SJCRH30 (cell line): Measurements from ENCODE around the gene SYNC. TPM values are rescaled to one million over a fixed set of nuclear protein-coding genes. Genes with fewer than 3 reads are reported as not detected.
"Not testable (repeated sequence)": the region's sequence is repeated elsewhere in the genome, so short reads cannot be mapped to it uniquely, and the experiment has no call there.

Source experiments
- DNase-seq, 2 experiments: peaks; one replicate each; pipeline ENCODE4 v3.0.0-alpha.2; 2015 to 2020
- H3K27ac ChIP-seq: fragments of 250-450 bp; sonication (Bioruptor Pico); 2 replicates; pipeline ENCODE4 v1.5.1; 2020; ENCODE audit warnings: mild to moderate bottlenecking, moderate library complexity
- H3K27me3 ChIP-seq: fragments of 250-450 bp; sonication (Bioruptor Pico); 2 replicates; pipeline ENCODE4 v1.5.1; 2020; ENCODE audit warnings: mild to moderate bottlenecking, moderate library complexity
- H3K36me3 ChIP-seq: fragments of 250-450 bp; sonication (Bioruptor Pico); 2 replicates; pipeline ENCODE4 v1.5.1; 2020; ENCODE audit warnings: mild to moderate bottlenecking, moderate library complexity
- H3K4me1 ChIP-seq: fragments of 250-450 bp; sonication (Bioruptor Pico); 2 replicates; pipeline ENCODE4 v1.5.1; 2020; ENCODE audit warnings: mild to moderate bottlenecking, moderate library complexity
- H3K4me3 ChIP-seq: fragments of 250-450 bp; sonication (Bioruptor Pico); 2 replicates; pipeline ENCODE4 v1.5.1; 2020; ENCODE audit warnings: mild to moderate bottlenecking, moderate library complexity
- H3K9me3 ChIP-seq: fragments of 250-450 bp; sonication (Bioruptor Pico); replicated peaks from 2 replicates; pipeline ENCODE4 v1.5.1; 2020; ENCODE audit warnings: mild to moderate bottlenecking, moderate library complexity
- total RNA-seq: library from RNA; depleted of rRNA; stranded (reverse); fragments of >200 nt; shearing (Covaris generic); gene quantifications from 2 replicates; pipeline ENCODE4 v1.2.3, GENCODE V29; 2014; rRNA removed

SYNC gene
- total RNA-seq, 1 experiment from 2014 or later, result 1.6 TPM

GRCh38 chr1:32650752-32651460 is 51.7 kb downstream of the SYNC start, which contains the start of gene RBBP4:
Gene RBBP4 (plus strand): TSS chr1:32651208. CDS start chr1:32651307, 99 bp downstream.
- Histone ChIP-seq H3K27ac (peak within 1 kb of the TSS; percentile 97), H3K4me3 (peak within 1 kb of the TSS; percentile 90), H3K27me3 (no peaks in the 10 kb centered on the region), H3K36me3 (peaks cover 37% of the 10 kb centered on the region), H3K4me1 (no peaks in the 10 kb centered on the region; the same call in 1 of the 2 replicates), H3K9me3 (no peaks in the 10 kb centered on the region)
- peak; percentile 98 for DNase-seq

- Histone ChIP-seq H3K36me3 (peaks cover 31% of the 10 kb centered on the region), H3K4me1 (no peaks in the 10 kb centered on the region; the same call in 1 of the 2 replicates), H3K27me3 (no peaks in the 10 kb centered on the region), H3K4me3 (peak within 1 kb of the TSS; percentile 90), H3K27ac (peak within 1 kb of the TSS; percentile 97), H3K9me3 (no peaks in the 10 kb centered on the region)
- DNase-seq, result peak; percentile 95 to 98
These were observed 52.3 kb downstream of the SYNC start, which contains the start of gene ZBTB8OS for GRCh38 chr1:32650248-32650751. Gene ZBTB8OS (minus strand): TSS chr1:32650550. CDS start chr1:32650529, 21 bp downstream.

GRCh38 chr1:32647308-32648134 is 55.0 kb downstream of the SYNC start:
- Histone ChIP-seq H3K9me3 (no peaks in the 10 kb centered on the region), H3K4me3 (no peak overlapping the region), H3K36me3 (peaks cover 7% of the 10 kb centered on the region), H3K4me1 (no peaks in the 10 kb centered on the region; the same call in 1 of the 2 replicates), H3K27me3 (no peaks in the 10 kb centered on the region), H3K27ac (no peak overlapping the region)
- no peak for DNase-seq

- H3K27ac ChIP-seq, result no peak overlapping the region
- DNase-seq, result no peak
- no peaks in the 10 kb centered on the region for H3K27me3 ChIP-seq
- H3K9me3 ChIP-seq, result no peaks in the 10 kb centered on the region
- peaks cover 4% of the 10 kb centered on the region for H3K36me3 ChIP-seq
- H3K4me3 ChIP-seq, result no peak overlapping the region
- H3K4me1 ChIP-seq, result no peaks in the 10 kb centered on the region
These were observed 58.1 kb downstream of the SYNC start for GRCh38 chr1:32644426-32644825.

GRCh38 chr1:32642292-32642827 is 60.2 kb downstream of the SYNC start:
- not testable (repeated sequence) for H3K9me3 ChIP-seq, H3K27ac ChIP-seq, H3K27me3 ChIP-seq, H3K4me3 ChIP-seq, H3K4me1 ChIP-seq, DNase-seq, H3K36me3 ChIP-seq

GRCh38 chr1:32639489-32640075 is 63.0 kb downstream of the SYNC start:
- no peak for DNase-seq
- H3K4me3 ChIP-seq, result no peak overlapping the region
- no peak overlapping the region for H3K27ac ChIP-seq
- H3K27me3 ChIP-seq, result no peaks in the 10 kb centered on the region
- H3K36me3 ChIP-seq, result peaks cover 12% of the 10 kb centered on the region
- no peaks in the 10 kb centered on the region for H3K4me1 ChIP-seq
- H3K9me3 ChIP-seq, result no peaks in the 10 kb centered on the region

GRCh38 chr1:32636914-32637645 is 65.5 kb downstream of the SYNC start:
- H3K4me1 ChIP-seq, result no peaks in the 10 kb centered on the region
- no peak overlapping the region for H3K4me3 ChIP-seq
- H3K27me3 ChIP-seq, result no peaks in the 10 kb centered on the region
- H3K27ac ChIP-seq, result no peak overlapping the region
- no peak for DNase-seq
- no peaks in the 10 kb centered on the region for H3K9me3 ChIP-seq
- peaks cover 25% of the 10 kb centered on the region for H3K36me3 ChIP-seq

- Histone ChIP-seq H3K27me3 (no peaks in the 10 kb centered on the region), H3K36me3 (peaks cover 31% of the 10 kb centered on the region), H3K4me1 (no peaks in the 10 kb centered on the region), H3K27ac (no peak overlapping the region), H3K9me3 (no peaks in the 10 kb centered on the region), H3K4me3 (no peak overlapping the region)
- no peak for DNase-seq
These were observed 66.9 kb downstream of the SYNC start for GRCh38 chr1:32635508-32636277.

GRCh38 chr1:32632829-32633228 is 69.7 kb downstream of the SYNC start:
- no peak overlapping the region for H3K4me3 ChIP-seq
- no peak for DNase-seq
- H3K4me1 ChIP-seq, result peaks cover 5% of the 10 kb centered on the region
- no peaks in the 10 kb centered on the region for H3K9me3 ChIP-seq
- H3K36me3 ChIP-seq, result peaks cover 32% of the 10 kb centered on the region
- no peak overlapping the region for H3K27ac ChIP-seq
- no peaks in the 10 kb centered on the region for H3K27me3 ChIP-seq

- H3K27ac ChIP-seq, H3K4me3 ChIP-seq, DNase-seq, H3K27me3 ChIP-seq, H3K9me3 ChIP-seq: not testable (repeated sequence)
- peaks cover 33% of the 10 kb centered on the region for H3K36me3 ChIP-seq
- peaks cover 14% of the 10 kb centered on the region for H3K4me1 ChIP-seq
These were observed 72.4 kb downstream of the SYNC start for GRCh38 chr1:32630173-32630572.

Other genes with a start within 250 kb of the SYNC start
- not detected in 2 replicates for gene ZBTB8B, start 237.7 kb downstream of the SYNC start, total RNA-seq
- 8.9 and 9.2 TPM in 2 replicates for gene ZBTB8A, start 163.3 kb downstream of the SYNC start, total RNA-seq
- gene ZBTB8OS, start 52.2 kb downstream of the SYNC start, total RNA-seq, result 55.7 and 73.9 TPM in 2 replicates
- gene RBBP4, start 51.6 kb downstream of the SYNC start, total RNA-seq, result 395 and 437 TPM in 2 replicates
- 81.3 and 91.7 TPM in 2 replicates for gene YARS1, start 114.6 kb upstream of the SYNC start, total RNA-seq
- 37.1 and 42.6 TPM in 2 replicates for gene S100PBP, start 114.9 kb upstream of the SYNC start, total RNA-seq
- 66.2 and 72.2 TPM in 2 replicates for gene FNDC5, start 168.1 kb upstream of the SYNC start, total RNA-seq
- gene HPCA, start 183.7 kb upstream of the SYNC start, total RNA-seq, result not detected in 2 replicates
- 17.6 and 18.6 TPM in 2 replicates for gene TMEM54, start 198.6 kb upstream of the SYNC start, total RNA-seq